HepG2 (cell line): ENCODE measurements around the gene ZBTB46. TPM values are rescaled to one million over a fixed set of nuclear protein-coding genes. Genes with fewer than 3 reads are reported as not detected.
A peak's percentile ranks its signal among the peaks of the same experiment; 100 is the strongest.

Experiments
- ATF2 ChIP-seq: sonication (generic); formaldehyde crosslinking; IDR thresholded peaks from 2 replicates; pipeline ENCODE4 v1.4.0; 2020; ENCODE audit warnings: missing genetic modification reagents
- ELK4 ChIP-seq: sonication (generic); formaldehyde crosslinking; IDR thresholded peaks from 2 replicates; pipeline ENCODE4 v1.9.0; 2021; ENCODE audit warnings: missing genetic modification reagents, borderline replicate concordance
- ERF ChIP-seq: IDR thresholded peaks from 2 replicates; pipeline ENCODE4 v1.6.1; 2018; ENCODE audit warnings: missing biosample characterization, missing genetic modification reagents
- FOXK2 ChIP-seq: fragments of 450-650 bp; IDR thresholded peaks from 2 replicates; pipeline ENCODE4 v1.6.1; 2016
- GMEB2 ChIP-seq: IDR thresholded peaks from 2 replicates; pipeline ENCODE4 v1.6.1; 2016; ENCODE audit warnings: missing biosample characterization, missing genetic modification reagents, low read depth
- GTF2F1 ChIP-seq: fragments of 150-350 bp; IDR thresholded peaks from 2 replicates; pipeline ENCODE4 v1.6.1; 2014; ENCODE audit warnings: low read length
- HES4 ChIP-seq: sonication (generic); formaldehyde crosslinking; IDR thresholded peaks from 2 replicates; pipeline ENCODE4 v1.9.0; 2021; ENCODE audit warnings: mild to moderate bottlenecking, missing genetic modification reagents, borderline replicate concordance
- HNF1A ChIP-seq, 2 experiments: sonication (generic) in 1 of 2; formaldehyde crosslinking in 1 of 2; IDR thresholded peaks; 2 replicates each; pipeline versions ENCODE4 v1.4.0 to v1.6.1; 2016 to 2020; ENCODE audit warnings: borderline replicate concordance in 1 of 2, low read depth in 1 of 2, mild to moderate bottlenecking in 1 of 2, missing genetic modification reagents in 1 of 2
- NFE2L2 ChIP-seq: fragments of 150-350 bp; IDR thresholded peaks from 2 replicates; pipeline ENCODE4 v1.6.1; 2014; ENCODE audit warnings: low read length
- TERF1 ChIP-seq: sonication (generic); formaldehyde crosslinking; IDR thresholded peaks from 2 replicates; pipeline ENCODE4 v1.8.0; 2022; ENCODE audit warnings: mild to moderate bottlenecking, missing genetic modification reagents, moderate library complexity
- THAP11 ChIP-seq: IDR thresholded peaks from 2 replicates; pipeline ENCODE4 v1.6.1; 2016; ENCODE audit warnings: missing biosample characterization, missing genetic modification reagents
- THAP7 ChIP-seq: sonication (generic); formaldehyde crosslinking; IDR thresholded peaks from 2 replicates; pipeline ENCODE4 v1.8.1; 2023; ENCODE audit warnings: mild to moderate bottlenecking, missing genetic modification reagents
- TRIM24 ChIP-seq: sonication (generic); formaldehyde crosslinking; IDR thresholded peaks from 2 replicates; pipeline ENCODE4 v1.8.0; 2022; ENCODE audit warnings: mild to moderate bottlenecking, missing genetic modification reagents
- ZMAT3 ChIP-seq: sonication (generic); formaldehyde crosslinking; conservative IDR thresholded peaks from 2 replicates; pipeline ENCODE4 v1.7.0; 2021; ENCODE audit warnings: missing genetic modification reagents
- ZNF770 ChIP-seq: sonication (generic); formaldehyde crosslinking; IDR thresholded peaks from 2 replicates; pipeline ENCODE4 v1.5.0; 2020; ENCODE audit warnings: mild to moderate bottlenecking, missing genetic modification reagents
- polyA plus RNA-seq, 8 experiments: library from polyadenylated mRNA; depleted of rRNA in 3 of 8; stranded (reverse) in 7 of 8; unstranded in 1 of 8; fragments of >200 nt; fragmentation: Illumina TruSeq in 4 of 8; extraction: Trizol in 4 of 8; gene quantifications; 2 replicates each; pipeline versions ENCODE4 v1.2.1 to v1.2.3, GENCODE V29; 2011 to 2016; ENCODE audit warnings: low read depth in 4 of 8, missing spikeins in 1 of 8, mixed read lengths in 1 of 8; ENCODE audit not compliant: insufficient read depth in 1 of 8
- total RNA-seq, 5 experiments: library from RNA; depleted of rRNA; stranded (reverse); fragments of >200 nt; fragmentation: Illumina TruSeq; extraction: Trizol; gene quantifications; 2 replicates each; pipeline ENCODE4 v1.2.3, GENCODE V29; 2016; ENCODE audit warnings: low read depth in 1 of 5

Gene ZBTB46
- total and polyA plus RNA-seq, 2 of the 13 experiments (the other 11 are each of a cell fraction or from before 2014, with no cell fraction given), result 1.6 to 13.5 TPM

- no peak for TF ChIP-seq HNF1A (IDR thresholded peaks at IDR 0.05; ENCODE audit: low read depth)
- no peak for TF ChIP-seq HNF1A (CRISPR knock-in tag; IDR thresholded peaks at IDR 0.05; ENCODE audit: borderline replicate concordance)
- TF ChIP-seq TRIM24 (CRISPR knock-in tag), result no peak
- TF ChIP-seq ZMAT3 (CRISPR knock-in tag), result 0 out of 2 replicates have a peak, but pooled peaks have one; percentile 44
- TF ChIP-seq ELK4 (CRISPR knock-in tag), result no peak
- no peak for TF ChIP-seq TERF1 (CRISPR knock-in tag)
- no peak for TF ChIP-seq HES4
- no peak for TF ChIP-seq FOXK2
- no peak for TF ChIP-seq THAP11 (CRISPR knock-in tag)
- no peak for TF ChIP-seq THAP7
- TF ChIP-seq ATF2 (CRISPR knock-in tag), result no peak
- no peak for TF ChIP-seq NFE2L2
- TF ChIP-seq GTF2F1, result no peak
- TF ChIP-seq GMEB2 (CRISPR knock-in tag), result no peak
- peak; percentile 12; the same call in 1 of the 2 replicates for TF ChIP-seq ZNF770 (CRISPR knock-in tag)
- TF ChIP-seq ERF (CRISPR knock-in tag), result no peak
Observed at GRCh38 chr20:63823691-63824311, 7.3 kb downstream of the ZBTB46 start (continued).
